B cell (primary cell): ENCODE data around the gene KMT2D.

Experiments
- CTCF ChIP-seq: fragments of 200-600 bp; IDR thresholded peaks from one replicate; pipeline ENCODE4 v1.8.0; 2022; ENCODE audit warnings: antibody characterized with exemption, mild to moderate bottlenecking
- EZH2 ChIP-seq: IDR thresholded peaks from 2 replicates; pipeline ENCODE4 v1.6.1; 2012; ENCODE audit warnings: borderline replicate concordance, low read depth, mild to moderate bottlenecking, moderate library complexity, low read length; ENCODE audit not compliant: insufficient read depth, poor library complexity, severe bottlenecking

DNA sequence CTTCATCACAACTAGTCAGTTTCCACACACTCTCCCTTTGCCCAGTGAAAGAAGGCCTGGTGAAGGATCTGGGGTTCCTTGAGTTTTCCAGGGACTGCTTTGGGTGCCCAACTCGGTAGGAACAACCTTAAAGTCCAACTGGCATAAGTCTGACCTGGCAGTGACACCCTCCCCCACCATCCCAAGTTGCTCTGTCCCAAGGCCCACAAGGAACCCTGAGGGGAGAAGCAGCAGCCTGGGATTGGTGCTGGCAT is 1.6 kb downstream of the KMT2D start:
- TF ChIP-seq CTCF: no peak
- no peak for TF ChIP-seq EZH2
